T1000 (cell line): Measurements from ENCODE around the gene CFAP54.
"Not testable (repeated sequence)": the region's sequence is repeated elsewhere in the genome, so short reads cannot be mapped to it uniquely, and the experiment has no call there.

Experiments
- DNase-seq: peaks from one replicate; lab custom pipeline; 2025; ENCODE audit warnings: mixed read lengths; lab: John Stamatoyannopoulos, UW

The CFAP54 gene

DNA sequence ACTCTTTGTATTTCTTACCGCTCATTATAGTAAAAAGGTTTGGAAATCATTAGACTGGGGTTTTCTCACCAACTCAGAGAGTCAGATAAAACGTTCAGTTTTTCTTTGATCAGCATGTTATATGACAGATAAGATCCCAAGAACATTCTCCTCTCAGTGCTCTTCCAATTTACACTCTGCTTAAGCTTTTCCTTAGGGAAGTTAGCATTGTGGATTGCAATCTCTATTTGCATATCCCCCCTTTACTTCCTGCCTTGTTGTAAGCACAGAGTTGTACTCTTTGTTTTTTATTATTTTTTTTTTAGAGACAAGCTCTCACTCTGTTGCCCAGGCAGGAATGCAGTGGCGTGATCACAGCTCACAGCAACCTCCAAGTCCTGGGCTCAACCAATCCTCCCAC lies 11.4 kb upstream of the CFAP54 start:
- no peak for DNase-seq

GRCh38 chr12:96482086-96482485 lies 7.3 kb upstream of the CFAP54 start:
- no peak for DNase-seq

GRCh38 chr12:96483116-96483515 lies 6.3 kb upstream of the CFAP54 start:
- no peak for DNase-seq

DNA sequence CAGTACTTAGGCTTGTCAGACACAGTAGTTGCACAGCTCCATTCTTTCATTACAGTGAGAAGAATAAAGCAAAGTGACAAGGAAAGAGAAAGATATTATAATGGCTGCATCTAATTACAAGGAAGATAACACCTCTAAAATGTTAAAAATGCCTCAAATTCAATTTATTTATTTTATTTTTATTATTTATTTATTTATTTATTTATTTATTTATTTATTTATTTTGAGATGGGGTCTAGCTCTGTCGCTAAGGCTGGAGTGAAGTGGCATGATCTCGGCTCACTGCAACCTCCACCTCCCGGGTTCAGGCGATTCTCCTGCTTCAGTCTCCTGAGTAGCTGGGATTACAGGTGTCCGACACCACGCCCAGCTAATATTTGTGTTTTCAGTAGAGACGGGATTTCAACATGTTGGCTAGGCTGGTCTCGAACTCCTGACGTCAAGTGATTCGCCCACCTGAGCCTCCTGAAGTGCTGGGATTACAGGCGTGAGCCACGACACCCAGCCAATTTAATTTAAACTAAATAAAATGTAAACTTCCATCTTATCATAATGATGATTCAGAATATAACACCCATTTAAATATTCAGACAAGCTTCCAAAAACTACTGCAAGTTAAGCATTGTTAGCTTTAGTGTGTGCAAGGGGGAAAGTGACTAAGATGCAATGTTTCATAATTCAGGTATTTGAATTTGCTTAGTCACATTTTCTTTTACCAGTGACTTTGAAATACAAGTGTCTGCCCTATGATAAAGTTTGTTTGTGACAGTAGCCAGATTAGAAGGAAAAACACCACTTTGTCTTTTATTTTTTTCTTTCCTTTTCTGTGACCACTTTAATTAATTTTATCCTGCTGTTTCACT lies 2.4 kb upstream of the CFAP54 start:
- DNase-seq = peak; percentile 27

DNA sequence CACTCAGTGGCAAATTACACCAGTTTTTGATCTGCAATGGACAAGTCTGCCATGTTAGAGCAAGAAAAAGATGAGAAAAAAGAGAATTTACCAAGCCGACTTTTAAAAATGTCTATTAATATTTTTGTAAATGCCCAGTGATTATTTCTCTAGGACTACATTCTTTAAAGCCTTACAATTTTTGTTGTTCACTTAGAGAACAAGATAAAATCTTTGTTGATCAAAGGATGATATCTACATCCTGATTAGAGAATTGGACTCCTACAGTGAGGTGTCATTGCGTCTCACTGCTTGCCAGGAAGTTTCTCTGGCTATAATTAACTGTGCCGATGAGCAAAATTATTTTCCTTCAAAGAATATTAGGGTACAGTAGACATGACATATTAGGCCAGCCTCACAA lies 1.7 kb upstream of the CFAP54 start:
- no peak for DNase-seq

- no peak for DNase-seq
Observed at GRCh38 chr12:96493106-96493505, 3.7 kb downstream of the CFAP54 start.

- not testable (repeated sequence) for DNase-seq
Observed at GRCh38 chr12:96494154-96494553, 4.8 kb downstream of the CFAP54 start.

GRCh38 chr12:96495155-96495554 lies 5.8 kb downstream of the CFAP54 start:
- no peak for DNase-seq

DNA sequence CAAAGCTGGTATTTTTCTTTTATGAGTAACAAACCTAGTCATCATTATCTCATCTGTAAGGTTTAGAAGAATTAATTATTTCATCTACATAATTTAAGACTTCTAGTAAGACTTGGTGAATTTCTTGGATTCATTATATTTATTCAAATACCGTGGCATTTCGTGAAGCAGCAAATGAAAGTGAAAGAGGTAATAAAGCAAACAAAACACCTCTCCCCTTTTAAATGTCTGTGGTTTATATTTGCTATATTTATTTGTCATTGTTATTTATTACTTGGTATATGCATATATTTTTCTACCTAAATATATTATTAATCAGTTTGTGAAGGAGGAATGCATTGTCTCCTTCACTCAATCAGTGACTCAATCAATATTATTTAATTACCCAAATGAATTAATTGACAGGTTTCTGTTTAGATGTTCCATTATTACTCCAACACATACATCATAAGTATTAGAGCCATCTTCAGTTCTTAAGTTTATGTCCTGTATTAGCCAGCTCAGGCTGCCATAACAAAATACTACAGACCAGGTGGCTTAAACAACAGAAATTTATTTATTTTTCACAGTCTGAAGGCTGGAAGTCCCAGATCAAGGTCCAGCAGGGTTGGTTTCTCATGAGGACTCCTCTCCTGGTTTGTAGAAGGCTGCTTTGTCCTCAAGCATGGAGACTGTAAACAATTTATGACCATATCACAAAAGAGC lies 6.6 kb downstream of the CFAP54 start:
- no peak for DNase-seq

GRCh38 chr12:96496944-96497343 lies 7.6 kb downstream of the CFAP54 start:
- DNase-seq = no peak

DNA sequence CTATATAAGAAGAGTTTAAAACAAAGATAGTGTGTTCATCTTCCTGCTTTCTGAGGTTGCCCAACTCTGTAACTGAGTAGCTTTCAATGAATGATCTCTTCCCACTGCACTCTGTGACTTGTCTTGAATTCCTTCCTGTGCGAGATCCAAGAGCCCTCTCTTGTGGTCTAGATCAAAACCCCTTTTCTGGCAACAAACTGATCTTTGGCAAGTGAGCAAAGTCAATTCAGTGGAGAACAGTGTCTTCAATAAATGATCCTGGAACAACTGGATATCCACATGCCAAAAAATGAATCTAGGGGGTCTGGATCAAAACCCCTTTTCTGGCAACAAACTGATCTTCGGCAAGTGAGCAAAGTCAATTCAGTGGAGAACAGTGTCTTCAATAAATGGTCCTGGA lies 8.5 kb downstream of the CFAP54 start:
- no peak for DNase-seq

- no peak for DNase-seq
Observed at GRCh38 chr12:96500693-96501092, 11.3 kb downstream of the CFAP54 start.

- peak; percentile 33 for DNase-seq
Observed at GRCh38 chr12:96501133-96501761, 11.9 kb downstream of the CFAP54 start.

DNA sequence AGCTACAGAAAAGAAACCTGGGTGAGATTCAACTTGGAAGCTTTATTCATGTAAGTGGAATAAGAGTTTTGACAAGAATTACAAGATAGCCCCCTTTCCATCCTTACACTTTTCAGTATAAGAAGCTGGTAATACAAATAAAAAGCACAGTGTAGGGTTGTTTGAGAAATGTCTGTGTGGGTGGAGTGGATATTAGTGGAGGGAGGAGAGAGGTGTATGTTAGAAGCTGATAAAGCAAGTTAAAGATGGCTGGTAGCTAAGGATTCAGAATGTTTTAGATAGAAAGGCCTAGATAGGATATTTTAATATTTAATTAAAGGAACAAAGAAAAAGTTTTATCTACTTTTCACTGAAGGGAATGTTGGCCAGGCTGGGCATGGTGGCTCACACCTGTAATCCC lies 12.5 kb downstream of the CFAP54 start:
- DNase-seq = no peak

DNA sequence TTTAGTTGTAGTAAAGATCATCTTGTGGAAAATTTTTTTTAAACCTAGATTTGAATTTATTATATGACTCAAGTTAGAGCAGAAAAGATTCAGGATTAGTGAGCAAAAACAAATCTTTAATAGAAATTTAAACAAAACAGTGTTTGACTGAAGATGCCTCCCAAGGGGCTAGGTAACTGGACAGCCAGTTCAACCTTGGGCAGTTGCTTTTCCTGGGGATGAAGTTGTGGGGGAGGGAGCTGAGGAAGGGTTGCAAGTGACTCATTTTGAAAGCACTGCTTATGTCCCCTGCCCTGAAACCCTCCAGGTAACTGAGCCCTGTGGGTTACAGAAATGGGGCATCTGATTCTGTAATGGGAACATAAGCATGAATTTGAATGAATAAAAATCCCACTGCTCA lies 13.1 kb downstream of the CFAP54 start:
- DNase-seq = no peak

DNA sequence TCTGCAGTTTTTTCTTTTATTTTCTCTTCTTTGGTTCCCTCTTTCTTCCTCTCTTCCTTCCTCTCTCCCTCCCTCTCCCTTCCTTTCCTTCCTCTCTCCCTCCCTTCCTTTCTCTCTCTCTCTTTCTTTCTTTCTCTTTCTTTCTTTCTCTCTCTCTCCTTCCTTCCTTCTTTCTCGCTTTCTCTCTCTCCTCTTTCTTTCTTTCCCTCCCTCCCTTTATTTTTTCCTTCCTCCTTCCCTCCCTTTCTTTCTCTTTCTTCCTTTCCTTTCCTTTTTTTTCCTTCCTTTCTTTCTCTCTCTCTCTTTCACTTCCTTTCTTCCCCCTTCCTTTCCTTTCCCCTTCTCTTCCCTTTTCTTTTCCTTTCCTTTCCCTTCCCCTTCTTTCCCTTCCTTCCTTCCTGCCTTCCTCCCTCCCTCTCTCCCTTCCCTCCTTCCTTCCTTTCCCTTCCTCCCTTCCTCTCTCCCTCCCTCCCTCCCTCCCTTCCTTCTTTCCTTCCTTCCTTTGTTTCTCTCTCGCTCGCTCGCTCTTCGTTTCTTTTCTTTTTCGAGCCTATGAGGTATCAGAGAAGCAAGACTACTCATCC lies 13.7 kb downstream of the CFAP54 start:
- DNase-seq = no peak

DNA sequence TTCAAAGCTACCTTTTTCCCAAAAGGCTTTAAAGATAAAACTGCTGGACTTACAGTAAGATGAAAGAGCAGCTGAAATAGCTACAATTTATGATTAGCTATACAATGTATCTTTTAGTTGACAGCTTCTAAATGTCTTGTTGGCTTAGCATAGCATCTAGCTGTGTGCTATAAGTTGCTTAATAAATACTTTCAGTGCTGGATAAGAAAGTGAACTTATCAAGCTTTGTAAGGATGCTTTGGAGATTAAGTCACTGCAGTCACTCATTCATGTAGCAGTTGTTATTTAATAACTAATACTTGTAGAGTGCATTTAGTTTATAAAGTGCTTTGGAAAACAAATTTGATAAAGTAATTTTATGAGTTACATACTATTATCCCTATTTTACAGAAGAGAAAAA lies 14.6 kb downstream of the CFAP54 start:
- DNase-seq = no peak

DNA sequence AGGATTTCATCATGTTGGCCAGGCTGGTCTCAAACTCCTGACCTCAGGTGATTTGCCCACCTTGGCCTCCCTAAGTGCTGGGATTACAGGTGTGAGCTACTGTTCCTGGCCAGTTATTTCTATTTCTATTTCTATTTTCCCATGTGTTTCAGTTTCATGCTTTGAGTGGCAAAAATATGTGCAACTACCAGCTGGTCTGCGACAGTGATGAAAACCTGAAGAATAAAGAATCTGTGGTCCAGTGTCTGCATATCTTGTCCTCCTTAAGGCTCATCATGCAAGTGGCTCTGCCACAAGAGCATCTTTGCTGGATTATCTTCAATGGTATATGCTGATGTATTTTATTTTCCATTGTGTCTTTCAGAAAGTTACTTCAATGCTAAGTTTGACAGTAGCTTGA lies 17.4 kb downstream of the CFAP54 start:
- no peak for DNase-seq

GRCh38 chr12:96510306-96510764 lies 21.0 kb downstream of the CFAP54 start:
- no peak for DNase-seq

DNA sequence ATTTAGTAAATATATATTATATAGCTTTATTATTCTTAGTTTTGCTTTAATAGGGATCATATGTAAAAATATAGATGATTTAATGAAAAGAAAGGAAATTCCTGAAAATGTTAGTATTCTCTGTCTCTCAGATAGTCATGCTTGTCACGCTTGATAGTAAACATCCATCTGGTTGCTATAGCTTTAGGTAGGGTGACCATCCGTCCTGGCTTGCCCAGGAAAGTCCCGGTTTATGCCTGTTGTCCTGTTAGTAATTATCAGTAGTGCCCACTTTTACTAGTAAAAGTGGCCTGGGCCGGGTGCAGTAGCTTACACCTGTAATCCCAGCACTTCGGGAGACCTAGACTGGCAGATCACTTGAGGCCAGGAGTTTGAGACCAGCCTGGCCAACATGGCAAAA lies 23.8 kb downstream of the CFAP54 start:
- no peak for DNase-seq

DNA sequence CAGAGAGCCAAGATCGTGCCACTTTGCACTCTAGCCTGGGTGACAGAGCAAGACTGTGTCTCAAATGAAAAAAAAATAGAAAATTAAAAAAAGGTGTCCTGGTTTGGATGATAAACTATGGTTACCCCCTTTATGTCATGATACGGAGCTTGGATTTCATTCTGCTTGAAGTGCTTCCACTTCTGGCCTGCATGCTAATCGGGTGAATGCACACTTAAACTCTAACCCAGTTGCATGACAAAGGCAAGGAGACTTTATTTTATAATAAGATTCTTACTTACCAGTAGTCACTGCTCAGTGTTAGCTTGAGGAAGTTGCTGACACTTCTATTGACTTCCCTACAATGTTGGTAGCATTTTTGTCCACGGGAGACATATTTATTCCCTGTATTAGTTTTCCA lies 24.3 kb downstream of the CFAP54 start:
- no peak for DNase-seq

DNA sequence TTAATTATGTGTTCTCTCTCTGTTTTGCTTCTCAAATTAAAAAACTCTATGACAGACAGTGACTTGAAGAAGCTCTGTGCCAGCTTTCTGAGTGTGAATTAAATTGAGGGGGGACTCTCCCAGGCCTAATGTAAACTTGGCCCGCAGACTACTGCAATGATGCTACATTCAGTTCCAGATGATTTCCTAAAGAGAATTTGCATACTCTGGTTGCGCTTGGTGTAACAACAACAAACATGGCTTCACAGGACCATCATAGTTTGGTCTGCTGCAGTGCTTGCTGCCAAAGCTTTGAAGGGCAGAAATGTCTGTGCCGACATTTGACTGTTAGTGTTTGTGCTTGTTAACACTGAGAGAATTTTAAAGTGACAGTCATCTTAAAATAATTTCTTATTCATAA lies 25.0 kb downstream of the CFAP54 start:
- no peak for DNase-seq
